OCI-LY3 (cell line): ENCODE results near the gene TNRC18.

Source experiments
- CTCF ChIP-seq: fragments of 200-600, 300-600 bp; sonication (generic); IDR thresholded peaks from 2 replicates; pipeline ENCODE4 v1.5.1; 2014; ENCODE audit warnings: antibody characterized with exemption, low read length, low read depth
- EZH2phosphoT487 ChIP-seq: fragments of 200-600 bp; shearing (Covaris generic); IDR thresholded peaks from 2 replicates; pipeline ENCODE4 v1.6.1; 2018; ENCODE audit warnings: antibody characterized with exemption, mixed run types, low read depth

GRCh38 chr7:5344342-5344741, 79.3 kb downstream of the TNRC18 start:
- TF ChIP-seq CTCF (no peak), EZH2phosphoT487 (no peak)
